Muscle of arm (tissue), 12 donors: ENCODE measurements around the gene OSBPL8. TPM values are rescaled to one million over a fixed set of nuclear protein-coding genes. Genes with fewer than 3 reads are reported as not detected.
"Not testable (repeated sequence)": the region's sequence is repeated elsewhere in the genome, so short reads cannot be mapped to it uniquely, and the experiment has no call there.

Experiments used
- DNase-seq: peaks from one replicate; pipeline ENCODE4 v3.0.0-alpha.2; 2013
- polyA plus RNA-seq, 12 donors: library from polyadenylated mRNA; unstranded; fragments of 120-200 nt; gene quantifications; one replicate each; pipeline ENCODE4 v1.2.1, GENCODE V29; 2013; ENCODE audit not compliant: insufficient read length in 12 of 12

The OSBPL8 gene
- polyA plus RNA-seq, 12 donors: 23.2 to 45.3 (median 34.2) TPM; not detected in 1

GRCh38 chr12:76422543-76423438, 136.8 kb downstream of the OSBPL8 start:
- no peak for DNase-seq

DNA sequence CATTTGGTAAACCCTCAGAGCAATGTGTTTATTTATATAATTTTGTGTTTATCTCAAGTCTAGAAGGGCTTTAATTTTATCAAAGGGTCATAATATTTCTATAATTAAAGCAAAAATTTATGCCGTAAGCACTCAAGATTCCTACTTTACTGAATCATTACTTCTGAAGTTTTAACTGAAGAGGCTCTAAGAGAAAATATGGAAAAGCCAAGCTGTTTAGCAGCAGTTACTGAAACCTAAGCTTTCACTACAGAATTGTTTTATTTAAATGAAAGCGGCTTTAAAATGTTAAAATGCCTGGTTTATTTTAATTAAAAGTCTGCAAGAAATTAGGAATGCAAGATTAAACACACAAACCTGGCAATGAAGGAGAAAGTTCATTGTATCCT, 137.4 kb downstream of the OSBPL8 start:
- no peak for DNase-seq

GRCh38 chr12:76421046-76421445, 138.5 kb downstream of the OSBPL8 start:
- DNase-seq: no peak

DNA sequence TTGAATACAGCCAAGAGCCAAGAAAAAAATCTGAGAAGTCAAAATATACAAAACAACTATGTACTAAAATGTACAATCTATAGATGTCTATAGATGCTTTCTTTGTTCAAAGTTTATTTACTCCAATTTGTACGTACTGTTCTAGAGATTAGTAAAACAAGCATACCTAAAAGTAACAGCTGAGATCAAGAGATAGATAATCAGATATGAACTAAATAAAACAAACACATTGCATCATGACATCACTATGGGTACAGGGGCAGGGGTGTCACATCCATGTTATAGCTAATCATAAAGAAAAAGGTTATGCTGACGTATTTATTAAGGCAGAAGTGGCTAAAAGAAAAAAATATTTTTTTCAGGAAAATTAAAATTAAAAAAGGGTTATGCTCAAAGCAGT, 139.3 kb downstream of the OSBPL8 start:
- no peak for DNase-seq

GRCh38 chr12:76417116-76417515, 142.5 kb downstream of the OSBPL8 start:
- no peak for DNase-seq

DNA sequence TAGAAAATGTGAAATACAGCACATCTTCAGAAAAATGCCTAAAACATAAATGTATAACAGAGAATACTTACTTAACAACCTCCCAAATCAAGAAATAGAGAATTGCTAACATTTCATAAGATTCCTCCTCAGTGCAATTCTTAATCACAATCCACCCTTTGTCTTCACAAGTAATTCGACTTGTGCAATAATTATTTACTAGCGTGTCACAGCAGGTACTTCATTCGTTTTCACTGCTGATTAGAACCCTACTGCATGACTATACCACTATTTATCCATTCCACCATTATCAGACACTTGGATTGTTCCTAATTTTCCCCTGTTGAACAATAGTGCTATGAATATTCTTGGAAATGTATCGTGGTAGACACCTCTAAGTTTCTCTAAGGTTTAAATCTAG, 146.4 kb downstream of the OSBPL8 start:
- no peak for DNase-seq

- no peak for DNase-seq
Observed at GRCh38 chr12:76410781-76411180, 148.8 kb downstream of the OSBPL8 start.

DNA sequence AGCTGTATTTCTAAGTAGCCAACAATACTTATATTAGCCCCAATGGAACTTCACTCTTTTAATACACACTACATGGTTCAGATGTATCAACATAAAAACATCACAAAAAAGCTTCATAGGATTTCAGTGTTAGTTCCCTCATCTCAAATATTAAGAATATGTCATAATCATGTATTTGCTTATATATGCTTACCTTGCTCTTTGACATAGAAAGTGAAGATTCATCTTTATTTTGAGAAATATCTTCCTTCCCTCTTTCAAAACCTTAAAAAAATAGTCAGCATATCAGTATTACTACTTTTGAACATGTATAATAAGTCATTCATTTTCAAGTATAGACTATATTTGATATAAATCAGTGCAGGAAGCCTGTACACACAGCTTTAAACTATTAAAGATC, 149.2 kb downstream of the OSBPL8 start:
- DNase-seq: no peak

DNA sequence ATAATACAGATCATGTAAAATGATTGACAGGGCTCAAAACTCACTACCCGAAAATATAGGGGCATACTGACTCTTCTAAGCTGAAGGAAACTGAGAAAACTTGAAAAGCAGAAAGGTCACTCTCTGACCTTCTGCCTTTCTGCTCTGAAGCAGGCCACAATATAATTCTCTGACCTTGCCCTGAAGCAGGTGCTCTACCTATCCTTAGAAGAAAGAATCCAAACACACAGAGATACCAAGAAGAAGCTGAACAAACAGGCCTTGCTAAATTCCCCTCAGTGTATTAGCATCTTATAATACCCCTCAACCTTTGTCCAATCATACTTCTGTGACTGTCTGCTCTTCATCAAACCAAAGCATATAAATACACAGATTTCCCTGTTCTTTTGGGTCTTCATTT, 150.5 kb downstream of the OSBPL8 start:
- DNase-seq: no peak

- DNase-seq: no peak
Observed at GRCh38 chr12:76407710-76408109, 151.9 kb downstream of the OSBPL8 start.

DNA sequence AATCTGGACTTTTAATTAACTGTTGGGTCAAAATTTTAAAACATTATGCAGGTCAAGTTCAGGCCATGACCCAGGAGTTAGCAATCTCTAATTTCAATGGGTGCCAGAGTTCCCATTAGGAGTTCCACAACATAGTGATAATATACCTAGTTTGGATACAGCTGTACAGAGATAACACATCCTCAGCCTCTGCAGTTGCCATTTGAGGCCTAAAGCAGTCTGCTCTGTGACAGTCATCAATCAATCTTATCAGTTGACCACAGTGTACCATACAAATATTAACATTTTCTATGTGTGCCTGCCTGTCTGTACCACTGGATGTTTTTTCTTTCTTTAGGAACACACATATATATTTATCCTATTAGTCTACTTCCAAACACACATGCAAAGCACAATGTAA, 157.3 kb downstream of the OSBPL8 start:
- no peak for DNase-seq

- no peak for DNase-seq
Observed at GRCh38 chr12:76400136-76400535, 159.4 kb downstream of the OSBPL8 start.

- no peak for DNase-seq
Observed at GRCh38 chr12:76399040-76399439, 160.5 kb downstream of the OSBPL8 start.

DNA sequence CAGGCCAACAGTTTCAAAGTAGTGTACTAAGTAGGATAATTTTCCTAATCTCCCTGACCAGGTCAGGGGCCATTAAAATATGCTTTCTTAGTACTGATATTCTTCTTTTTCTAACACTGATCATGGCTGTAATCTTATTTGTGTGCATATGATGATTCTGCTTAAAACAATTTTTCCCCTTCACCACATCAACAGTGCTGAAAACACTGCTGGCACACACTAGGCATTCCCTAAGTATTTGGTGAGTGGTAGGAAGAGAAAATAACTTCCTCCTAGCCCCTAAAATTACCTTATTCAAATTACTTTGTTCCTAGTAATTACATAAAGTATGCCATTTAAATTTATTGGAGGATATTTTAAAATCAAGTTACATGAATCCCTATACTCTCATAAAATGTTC, 161.5 kb downstream of the OSBPL8 start:
- no peak for DNase-seq

GRCh38 chr12:76391461-76391860, 168.1 kb downstream of the OSBPL8 start:
- DNase-seq: no peak

GRCh38 chr12:76387614-76388013, 172.0 kb downstream of the OSBPL8 start:
- no peak for DNase-seq

GRCh38 chr12:76384560-76384959, 175.0 kb downstream of the OSBPL8 start:
- DNase-seq: no peak

DNA sequence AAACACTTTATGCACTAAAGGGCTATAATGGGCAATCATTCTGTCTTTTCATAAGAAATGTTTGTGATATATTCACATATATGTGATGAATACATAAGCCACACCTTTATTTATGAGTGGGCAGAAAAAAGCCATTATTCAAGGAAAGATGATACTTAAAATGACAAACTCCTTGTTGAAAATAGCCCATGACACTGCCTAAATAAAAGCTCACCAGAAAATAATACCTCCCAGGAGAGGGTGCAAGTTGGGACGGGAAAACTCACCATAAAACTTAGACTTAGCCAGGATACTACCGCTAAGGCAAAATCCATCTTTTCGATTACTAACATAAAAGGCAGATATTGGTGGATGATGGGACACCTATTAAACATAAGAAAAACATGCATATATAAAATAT, 175.6 kb downstream of the OSBPL8 start:
- no peak for DNase-seq

DNA sequence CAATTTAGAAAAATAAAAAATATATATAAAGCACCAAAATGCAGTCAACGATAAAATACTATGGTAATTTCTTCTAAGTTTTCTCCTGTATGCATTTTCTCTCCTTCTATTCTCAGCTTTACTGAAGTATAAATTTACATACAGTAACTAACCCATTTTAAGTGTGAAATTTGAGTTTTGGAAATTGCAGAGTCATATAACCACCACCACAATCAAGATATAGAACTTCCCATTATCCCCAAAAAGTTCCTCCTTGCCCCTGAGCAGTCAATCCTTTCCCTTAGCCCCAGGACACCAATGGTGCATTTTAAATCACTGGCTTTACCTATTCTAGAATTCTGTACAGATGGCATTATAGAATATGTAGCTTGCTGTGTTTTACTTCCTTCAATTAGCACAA, 180.3 kb downstream of the OSBPL8 start:
- DNase-seq: no peak

DNA sequence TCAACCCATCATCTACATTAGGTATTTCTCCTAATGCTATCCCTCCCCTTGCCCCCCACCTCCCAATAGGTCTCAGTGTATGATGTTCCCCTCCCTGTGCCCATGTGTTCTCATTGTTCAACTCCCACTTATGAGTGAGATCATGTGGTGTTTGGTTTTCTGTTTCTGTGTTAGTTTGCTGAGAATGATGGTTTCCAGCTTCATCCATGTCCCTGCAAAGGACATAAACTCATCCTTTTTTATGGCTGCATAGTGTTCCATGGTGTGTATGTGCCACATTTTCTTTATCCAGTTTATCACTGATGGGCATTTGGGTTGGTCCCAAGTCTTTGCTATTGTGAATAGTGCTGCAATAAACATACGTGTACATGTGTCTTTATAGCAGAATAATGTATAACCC, 182.7 kb downstream of the OSBPL8 start:
- DNase-seq: not testable (repeated sequence)

GRCh38 chr12:76375939-76376338, 183.6 kb downstream of the OSBPL8 start:
- no peak for DNase-seq

- no peak for DNase-seq
Observed at GRCh38 chr12:76375470-76375869, 184.1 kb downstream of the OSBPL8 start.

GRCh38 chr12:76374386-76375020, 185.1 kb downstream of the OSBPL8 start:
- no peak for DNase-seq
